Ectodermal cell (in vitro differentiated cells): ENCODE data around the gene ATM.
"Not testable (repeated sequence)": the region's sequence is repeated elsewhere in the genome, so short reads cannot be mapped to it uniquely, and the experiment has no call there.

Experiments used
- H3K27ac ChIP-seq: 2 replicates; pipeline ENCODE4 v1.7.0; 2013; ENCODE audit warnings: mild to moderate bottlenecking, low read depth, low read length; ENCODE audit not compliant: insufficient read depth, poor library complexity, severe bottlenecking
- H3K27me3 ChIP-seq: 2 replicates; pipeline ENCODE4 v1.7.0; 2013; ENCODE audit warnings: mild to moderate bottlenecking, low read length; ENCODE audit not compliant: insufficient read depth, control insufficient read depth, poor library complexity, severe bottlenecking
- H3K36me3 ChIP-seq: one replicate; pipeline ENCODE4 v1.7.0; 2013; ENCODE audit warnings: low read length; ENCODE audit not compliant: control insufficient read depth, insufficient read depth
- H3K4me1 ChIP-seq: one replicate; pipeline ENCODE4 v1.7.0; 2013; ENCODE audit warnings: low read length; ENCODE audit not compliant: control insufficient read depth, insufficient read depth
- H3K4me3 ChIP-seq: 2 replicates; pipeline ENCODE4 v1.7.0; 2013; ENCODE audit warnings: low read depth, low read length, control low read depth; ENCODE audit not compliant: insufficient read depth
- H3K9me3 ChIP-seq: 2 replicates; pipeline ENCODE4 v1.7.0; 2013; ENCODE audit warnings: mild to moderate bottlenecking, low read length, moderate library complexity; ENCODE audit not compliant: control insufficient read depth
- WGBS, 2 experiments: methylation state at CpG; one replicate each; pipeline ENCODE4 v1.1.7; 2013; ENCODE audit warnings: missing lambda C conversion rate in 2 of 2; 5-methylcytosine and 5-hydroxymethylcytosine counted together

Gene ATM

DNA sequence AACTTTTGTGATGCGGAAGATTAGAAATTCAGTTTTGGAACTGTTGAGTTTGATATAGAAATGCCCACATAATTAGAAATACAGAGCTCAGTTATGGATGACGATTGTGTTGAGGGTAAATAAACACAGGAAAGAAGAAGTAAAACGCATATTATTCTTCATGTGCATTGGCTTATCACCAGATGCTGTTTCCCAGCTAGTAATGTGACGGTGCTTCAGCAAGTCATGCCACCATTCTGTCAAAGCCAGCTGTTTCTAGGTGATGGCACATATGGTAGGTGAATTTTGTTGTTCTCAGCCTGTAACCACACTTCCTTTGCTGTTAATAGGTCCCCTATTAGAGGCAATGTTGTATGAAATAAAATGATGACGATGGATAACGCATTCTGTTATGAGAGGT is 175.6 kb downstream of the ATM start:
- 82 to 93% methylated on average over 6 of the region's 6 CpGs for WGBS, 2 experiments
- no peak overlapping the region for H3K27ac ChIP-seq
- no peaks in the 10 kb centered on the region for H3K27me3 ChIP-seq
- no peaks in the 10 kb centered on the region for H3K36me3 ChIP-seq
- H3K9me3 ChIP-seq, result no peaks in the 10 kb centered on the region
- H3K4me1 ChIP-seq, result no peaks in the 10 kb centered on the region
- no peak overlapping the region for H3K4me3 ChIP-seq

DNA sequence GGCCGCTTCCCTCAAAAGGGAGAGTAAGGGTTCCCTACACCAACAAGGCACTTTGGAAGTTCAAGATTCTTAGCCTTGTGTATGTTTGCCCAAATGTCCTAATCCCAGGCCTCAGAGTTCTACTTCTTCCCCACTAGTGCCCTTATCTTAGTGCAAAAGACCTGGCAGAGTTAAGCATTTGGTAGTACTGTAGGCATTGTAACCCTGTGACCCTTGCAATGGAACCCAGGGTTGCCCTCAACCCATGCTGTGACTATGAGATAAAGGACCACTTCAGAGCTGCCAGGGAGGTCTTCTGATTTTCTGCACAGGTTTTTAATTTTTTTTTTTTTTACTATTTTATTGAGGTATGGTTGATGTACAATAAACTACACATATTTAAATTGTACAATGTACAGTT is 179.4 kb downstream of the ATM start:
- Histone ChIP-seq H3K4me3 (no peak overlapping the region), H3K27me3 (no peaks in the 10 kb centered on the region), H3K4me1 (no peaks in the 10 kb centered on the region), H3K9me3 (no peaks in the 10 kb centered on the region), H3K27ac (no peak overlapping the region), H3K36me3 (no peaks in the 10 kb centered on the region)
- WGBS, 2 experiments, result 81 to 84% methylated on average over 1 of the region's 1 CpG

DNA sequence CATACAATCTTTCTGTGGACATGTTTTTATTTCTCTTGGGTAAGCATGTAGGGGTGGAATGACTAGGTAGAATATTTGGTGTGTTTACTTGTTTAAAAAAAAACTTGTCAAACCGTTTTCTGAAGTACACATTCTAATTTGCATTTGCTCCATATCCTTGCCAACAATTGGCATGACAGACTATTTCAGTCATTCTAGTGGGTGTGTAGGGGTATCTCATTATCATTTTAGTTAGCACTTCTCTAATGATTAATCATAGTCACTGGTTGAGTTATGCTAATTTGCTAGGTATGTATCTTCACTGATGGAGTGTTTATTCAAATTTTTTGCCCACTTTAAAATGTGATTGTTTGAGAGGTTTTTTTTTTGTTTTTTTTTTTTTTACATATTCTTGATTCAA is 180.2 kb downstream of the ATM start:
- Histone ChIP-seq H3K9me3 (no peaks in the 10 kb centered on the region), H3K4me1 (no peaks in the 10 kb centered on the region), H3K27ac (no peak overlapping the region), H3K4me3 (no peak overlapping the region), H3K36me3 (no peaks in the 10 kb centered on the region), H3K27me3 (no peaks in the 10 kb centered on the region)
- 80% methylated on average over 1 of the region's 1 CpG; no CpG with 5 or more reads in 1 of the 2 experiments for WGBS, 2 experiments

DNA sequence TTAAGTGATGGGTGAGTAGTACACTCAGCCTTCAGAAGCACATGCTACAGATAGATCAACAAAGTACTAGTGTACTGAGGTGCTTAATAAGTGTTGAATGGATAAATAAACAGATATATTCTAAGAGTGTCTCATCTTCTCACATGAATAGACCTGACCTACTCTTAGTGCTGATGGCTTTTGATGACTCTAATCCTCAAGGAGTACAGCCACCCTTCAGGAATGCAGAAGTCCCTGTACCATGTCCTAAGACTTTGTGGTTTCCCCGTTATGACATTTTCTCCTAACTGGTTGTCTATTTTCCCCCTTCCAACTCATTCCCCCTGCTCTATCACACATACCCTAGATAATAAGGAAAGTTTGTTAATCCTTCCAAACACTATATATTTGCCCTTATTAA is 182.8 kb downstream of the ATM start:
- no peak overlapping the region for H3K4me3 ChIP-seq
- 89 to 100% methylated on average over 1 of the region's 1 CpG for WGBS, 2 experiments
- H3K9me3 ChIP-seq, result no peaks in the 10 kb centered on the region
- no peaks in the 10 kb centered on the region for H3K4me1 ChIP-seq
- no peaks in the 10 kb centered on the region for H3K36me3 ChIP-seq
- no peak overlapping the region for H3K27ac ChIP-seq
- H3K27me3 ChIP-seq, result no peaks in the 10 kb centered on the region

DNA sequence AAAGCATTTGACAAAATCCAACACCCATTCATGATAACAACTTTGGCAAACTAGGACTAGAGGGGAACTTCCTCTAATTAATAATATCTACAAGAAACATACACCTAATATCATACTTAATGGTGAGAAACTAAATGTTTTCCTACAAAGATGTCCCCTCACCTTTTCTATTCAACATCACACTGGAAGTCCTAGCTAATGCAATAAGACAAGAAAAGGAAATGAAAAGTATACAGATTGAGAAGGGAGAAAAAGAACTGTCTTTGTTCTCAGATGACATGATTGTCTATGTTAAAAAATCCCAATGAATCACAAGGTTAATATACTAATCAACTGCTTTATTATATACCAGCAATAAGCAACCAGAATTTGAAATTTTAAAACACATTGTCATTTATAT is 192.1 kb downstream of the ATM start:
- H3K4me1 ChIP-seq, result no peaks in the 10 kb centered on the region
- H3K9me3 ChIP-seq, result no peaks in the 10 kb centered on the region
- H3K4me3 ChIP-seq, result no peak overlapping the region
- no peak overlapping the region for H3K27ac ChIP-seq
- H3K27me3 ChIP-seq, result no peaks in the 10 kb centered on the region
- no peaks in the 10 kb centered on the region for H3K36me3 ChIP-seq

DNA sequence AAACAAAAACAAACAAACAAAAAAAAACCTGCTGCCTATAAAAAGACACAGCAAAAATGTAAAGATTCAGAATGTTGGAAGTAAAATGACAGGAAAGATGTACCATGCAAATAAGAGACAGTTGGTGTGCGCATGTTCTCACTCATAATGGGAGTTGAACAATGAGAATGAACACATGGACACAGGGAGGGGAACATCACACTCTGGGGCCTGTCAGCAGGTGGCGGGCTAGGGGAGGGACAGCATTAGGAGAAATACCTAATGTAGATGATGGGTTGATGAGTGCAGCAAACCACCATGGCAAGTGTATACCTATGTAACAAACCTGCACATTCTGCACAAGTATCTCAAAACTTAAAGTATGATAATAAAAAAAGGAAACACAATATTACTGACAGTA is 194.7 kb downstream of the ATM start:
- H3K9me3 ChIP-seq, H3K4me3 ChIP-seq, H3K36me3 ChIP-seq, H3K27me3 ChIP-seq, H3K4me1 ChIP-seq, H3K27ac ChIP-seq: not testable (repeated sequence)
- 85 to 91% methylated on average over 2 of the region's 2 CpGs for WGBS, 2 experiments
